Activated naive CD8-positive, alpha-beta T cell (primary cell): ENCODE results near the gene FOXD2.
"Not testable (repeated sequence)": the region's sequence is repeated elsewhere in the genome, so short reads cannot be mapped to it uniquely, and the experiment has no call there.

Experiments used
- H3K27ac Mint-ChIP-seq: one replicate; pipeline ENCODE4 v1.8.0; 2021; ENCODE audit warnings: mixed read lengths
- H3K27me3 Mint-ChIP-seq: one replicate; pipeline ENCODE4 v1.8.0; 2021; ENCODE audit warnings: mixed read lengths
- H3K36me3 Mint-ChIP-seq: one replicate; pipeline ENCODE4 v1.8.0; 2021; ENCODE audit warnings: mixed read lengths
- H3K4me1 Mint-ChIP-seq: one replicate; pipeline ENCODE4 v1.8.0; 2021; ENCODE audit warnings: low read depth, mixed read lengths
- H3K4me3 Mint-ChIP-seq: one replicate; pipeline ENCODE4 v1.8.0; 2021; ENCODE audit warnings: mild to moderate bottlenecking, mixed read lengths
- H3K9me3 Mint-ChIP-seq: one replicate; pipeline ENCODE4 v1.8.0; 2021; ENCODE audit warnings: low read depth, mixed read lengths

The FOXD2 gene

GRCh38 chr1:47441450-47442106, 3.7 kb downstream of the FOXD2 start:
- no peaks in the 10 kb centered on the region for H3K36me3 Mint-ChIP-seq
- H3K4me3 Mint-ChIP-seq: no peak overlapping the region
- peaks cover 20% of the 10 kb centered on the region for H3K4me1 Mint-ChIP-seq
- peaks cover 19% of the 10 kb centered on the region for H3K27me3 Mint-ChIP-seq
- no peak overlapping the region for H3K27ac Mint-ChIP-seq
- no peaks in the 10 kb centered on the region for H3K9me3 Mint-ChIP-seq

- Mint-ChIP-seq H3K27me3 (peaks cover 25% of the 10 kb centered on the region), H3K4me3 (no peak overlapping the region), H3K36me3 (no peaks in the 10 kb centered on the region), H3K4me1 (peaks cover 17% of the 10 kb centered on the region), H3K9me3 (no peaks in the 10 kb centered on the region), H3K27ac (no peak overlapping the region)
These were observed 4.4 kb downstream of the FOXD2 start for GRCh38 chr1:47442202-47442601.

- Mint-ChIP-seq H3K9me3 (no peaks in the 10 kb centered on the region), H3K4me1 (peaks cover 17% of the 10 kb centered on the region), H3K36me3 (no peaks in the 10 kb centered on the region), H3K27me3 (peaks cover 27% of the 10 kb centered on the region), H3K27ac (peak overlapping the region; percentile 25), H3K4me3 (no peak overlapping the region)
These were observed 5.1 kb downstream of the FOXD2 start for GRCh38 chr1:47442842-47443529.

- Mint-ChIP-seq H3K27me3 (peaks cover 27% of the 10 kb centered on the region), H3K27ac (peak overlapping the region; percentile 25), H3K9me3 (no peaks in the 10 kb centered on the region), H3K36me3 (no peaks in the 10 kb centered on the region), H3K4me3 (peak overlapping the region; percentile 67), H3K4me1 (peaks cover 15% of the 10 kb centered on the region)
These were observed 5.9 kb downstream of the FOXD2 start for GRCh38 chr1:47443530-47444296.

GRCh38 chr1:47444297-47444561, 6.4 kb downstream of the FOXD2 start:
- Mint-ChIP-seq H3K27me3 (peaks cover 27% of the 10 kb centered on the region), H3K27ac (no peak overlapping the region), H3K9me3 (no peaks in the 10 kb centered on the region), H3K4me3 (peak overlapping the region; percentile 67), H3K4me1 (peaks cover 15% of the 10 kb centered on the region), H3K36me3 (no peaks in the 10 kb centered on the region)

GRCh38 chr1:47444562-47445465, 7.0 kb downstream of the FOXD2 start:
- peak overlapping the region; percentile 67 for H3K4me3 Mint-ChIP-seq
- peak overlapping the region; percentile 23 for H3K27ac Mint-ChIP-seq
- H3K4me1 Mint-ChIP-seq: peaks cover 15% of the 10 kb centered on the region
- no peaks in the 10 kb centered on the region for H3K36me3 Mint-ChIP-seq
- peaks cover 31% of the 10 kb centered on the region for H3K27me3 Mint-ChIP-seq
- H3K9me3 Mint-ChIP-seq: no peaks in the 10 kb centered on the region

- Mint-ChIP-seq H3K27ac (no peak overlapping the region), H3K9me3 (no peaks in the 10 kb centered on the region), H3K36me3 (no peaks in the 10 kb centered on the region), H3K4me3 (peak overlapping the region; percentile 51), H3K27me3 (peaks cover 36% of the 10 kb centered on the region), H3K4me1 (peaks cover 18% of the 10 kb centered on the region)
These were observed 8.1 kb downstream of the FOXD2 start for GRCh38 chr1:47445823-47446550.

GRCh38 chr1:47448462-47449222, 10.8 kb downstream of the FOXD2 start:
- Mint-ChIP-seq H3K36me3 (no peaks in the 10 kb centered on the region), H3K9me3 (no peaks in the 10 kb centered on the region), H3K4me1 (peaks cover 18% of the 10 kb centered on the region), H3K4me3 (no peak overlapping the region), H3K27me3 (peaks cover 52% of the 10 kb centered on the region), H3K27ac (no peak overlapping the region)

- H3K27me3 Mint-ChIP-seq: peaks cover 45% of the 10 kb centered on the region
- H3K36me3 Mint-ChIP-seq: no peaks in the 10 kb centered on the region
- H3K9me3 Mint-ChIP-seq: no peaks in the 10 kb centered on the region
- H3K4me1 Mint-ChIP-seq: peaks cover 9% of the 10 kb centered on the region
- H3K27ac Mint-ChIP-seq: no peak overlapping the region
- no peak overlapping the region for H3K4me3 Mint-ChIP-seq
These were observed 12.1 kb downstream of the FOXD2 start for GRCh38 chr1:47449822-47450552.

- H3K27ac Mint-ChIP-seq: no peak overlapping the region
- H3K9me3 Mint-ChIP-seq: no peaks in the 10 kb centered on the region
- no peaks in the 10 kb centered on the region for H3K36me3 Mint-ChIP-seq
- H3K4me3 Mint-ChIP-seq: no peak overlapping the region
- peaks cover 5% of the 10 kb centered on the region for H3K4me1 Mint-ChIP-seq
- peaks cover 45% of the 10 kb centered on the region for H3K27me3 Mint-ChIP-seq
These were observed 12.8 kb downstream of the FOXD2 start for GRCh38 chr1:47450606-47451005.

GRCh38 chr1:47452426-47452825, 14.6 kb downstream of the FOXD2 start:
- Mint-ChIP-seq H3K9me3 (no peaks in the 10 kb centered on the region), H3K27ac (no peak overlapping the region), H3K36me3 (no peaks in the 10 kb centered on the region), H3K4me1 (peaks cover 2% of the 10 kb centered on the region), H3K4me3 (no peak overlapping the region), H3K27me3 (peaks cover 33% of the 10 kb centered on the region)

GRCh38 chr1:47453910-47454309, 16.1 kb downstream of the FOXD2 start:
- H3K9me3 Mint-ChIP-seq, H3K4me1 Mint-ChIP-seq, H3K36me3 Mint-ChIP-seq, H3K27ac Mint-ChIP-seq, H3K4me3 Mint-ChIP-seq: not testable (repeated sequence)
- H3K27me3 Mint-ChIP-seq: peaks cover 41% of the 10 kb centered on the region

GRCh38 chr1:47456250-47456649, 18.4 kb downstream of the FOXD2 start:
- Mint-ChIP-seq H3K27ac (no peak overlapping the region), H3K4me3 (no peak overlapping the region), H3K36me3 (no peaks in the 10 kb centered on the region), H3K4me1 (no peaks in the 10 kb centered on the region), H3K9me3 (no peaks in the 10 kb centered on the region), H3K27me3 (peaks cover 46% of the 10 kb centered on the region)
